RWPE2 (cell line): Measurements from ENCODE around the gene NIN.
A peak's percentile ranks its signal among the peaks of the same experiment; 100 is the strongest.

ENCODE experiments used
- ATAC-seq: fragments of 200-7000 bp; cut with Tn5 transposase; 3 replicates; pipeline ENCODE4 v1.9.1; 2021; ENCODE audit warnings: low read depth
- DNase-seq: peaks from one replicate; pipeline ENCODE4 v3.0.0-alpha.2; 2020; ENCODE audit warnings: low spot score
- H3K27ac ChIP-seq: fragments of 450-650 bp; 2 replicates; pipeline ENCODE4 v1.5.1; 2017; ENCODE audit warnings: mild to moderate bottlenecking; ENCODE audit not compliant: poor library complexity, severe bottlenecking
- H3K27me3 ChIP-seq: fragments of 250-450 bp; sonication (Bioruptor Pico); 2 replicates; pipeline ENCODE4 v1.5.1; 2021; ENCODE audit warnings: mild to moderate bottlenecking, moderate library complexity; ENCODE audit not compliant: insufficient read depth, poor library complexity, severe bottlenecking
- H3K36me3 ChIP-seq: fragments of 250-450 bp; sonication (Bioruptor Pico); 2 replicates; pipeline ENCODE4 v1.5.1; 2020; ENCODE audit warnings: low read depth, mild to moderate bottlenecking, moderate library complexity
- H3K4me1 ChIP-seq: fragments of 250-450 bp; sonication (Bioruptor Pico); 2 replicates; pipeline ENCODE4 v1.5.1; 2021; ENCODE audit warnings: mild to moderate bottlenecking, moderate library complexity; ENCODE audit not compliant: insufficient read depth, poor library complexity, severe bottlenecking
- H3K4me3 ChIP-seq: fragments of 250-450 bp; sonication (Bioruptor Pico); 2 replicates; pipeline ENCODE4 v1.5.1; 2021; ENCODE audit warnings: mild to moderate bottlenecking, moderate library complexity; ENCODE audit not compliant: severe bottlenecking
- H3K9me3 ChIP-seq: fragments of 250-450 bp; sonication (Bioruptor Pico); 2 replicates; pipeline ENCODE4 v1.5.1; 2021; ENCODE audit warnings: mild to moderate bottlenecking, moderate library complexity; ENCODE audit not compliant: severe bottlenecking
- CTCF ChIP-seq: fragments of 450-650 bp; IDR thresholded peaks from one replicate; pipeline ENCODE4 v1.5.1; 2017; ENCODE audit warnings: mild to moderate bottlenecking, moderate library complexity; ENCODE audit not compliant: poor library complexity, severe bottlenecking

The NIN gene

DNA sequence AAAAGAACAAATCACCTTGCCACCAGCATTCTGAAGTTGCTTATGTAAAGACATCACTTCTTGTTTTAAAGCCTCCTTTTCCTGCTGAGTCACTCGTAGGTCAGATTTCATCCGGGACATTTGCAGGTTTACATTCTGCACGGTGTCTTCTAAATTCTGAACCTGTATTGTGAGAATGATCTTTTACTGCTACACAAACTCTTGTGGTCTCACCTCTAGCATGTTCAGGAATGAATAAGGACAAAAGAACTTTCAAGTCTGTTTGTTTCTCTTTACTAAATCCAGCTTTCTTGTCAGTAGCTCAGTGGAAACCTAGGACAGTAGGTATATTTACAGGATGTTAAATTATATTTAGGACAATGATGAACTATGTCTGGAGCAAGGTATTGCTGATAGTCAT, 89.4 kb downstream of the NIN start:
- H3K27ac ChIP-seq = peak overlapping the region; percentile 56
- TF ChIP-seq CTCF = no peak
- peaks cover 54% of the 10 kb centered on the region for H3K36me3 ChIP-seq
- H3K9me3 ChIP-seq = no peaks in the 10 kb centered on the region
- H3K4me1 ChIP-seq = peaks cover 13% of the 10 kb centered on the region
- H3K27me3 ChIP-seq = no peaks in the 10 kb centered on the region
- H3K4me3 ChIP-seq = no peak overlapping the region
- DNase-seq (no peak), ATAC-seq (peak; percentile 82)

DNA sequence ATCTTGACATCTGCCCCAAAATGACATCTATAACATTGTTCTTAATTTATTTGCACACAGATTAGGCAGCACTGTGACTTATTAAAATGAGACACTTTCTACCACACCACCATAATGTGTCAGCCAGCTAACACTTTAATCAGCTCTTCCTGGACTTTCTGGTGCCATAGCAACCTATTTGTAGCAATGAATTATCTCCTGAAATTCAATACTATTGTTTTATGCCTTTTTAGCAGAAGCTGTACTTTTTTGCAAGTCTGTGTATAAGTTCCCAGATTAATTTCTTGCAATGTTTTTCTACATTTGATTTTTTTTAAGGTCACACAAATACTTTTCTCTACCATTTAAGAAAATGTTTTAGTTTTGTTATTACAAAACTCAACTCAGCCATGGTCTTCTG, 90.1 kb downstream of the NIN start:
- ATAC-seq = no peak; the same call in 2 of the 3 replicates
- Histone ChIP-seq H3K9me3 (no peaks in the 10 kb centered on the region), H3K36me3 (peaks cover 49% of the 10 kb centered on the region), H3K4me3 (no peak overlapping the region), H3K27me3 (no peaks in the 10 kb centered on the region), H3K4me1 (peaks cover 13% of the 10 kb centered on the region), H3K27ac (peak overlapping the region; percentile 56)
- no peak for DNase-seq
- TF ChIP-seq CTCF = no peak

DNA sequence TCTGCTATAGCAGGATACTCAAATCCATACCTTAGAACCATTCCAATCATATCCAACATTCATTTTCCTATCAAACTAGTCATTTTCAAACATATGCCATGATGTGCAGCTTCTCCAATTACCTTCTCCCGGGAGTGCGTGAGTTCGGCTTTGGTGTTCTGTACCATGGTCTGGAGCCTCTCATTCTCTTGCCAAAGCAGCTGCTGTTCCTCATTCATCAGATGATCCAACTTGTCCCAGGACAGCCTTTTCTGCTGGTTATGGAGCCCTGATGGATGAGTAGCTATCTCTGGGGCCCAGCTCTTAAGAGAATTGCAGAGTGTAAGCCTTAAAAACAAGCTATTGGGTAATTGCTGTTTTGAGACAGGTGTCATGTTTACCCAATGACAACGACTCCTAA, 91.8 kb downstream of the NIN start:
- no peak overlapping the region for H3K4me3 ChIP-seq
- peaks cover 13% of the 10 kb centered on the region for H3K4me1 ChIP-seq
- no peaks in the 10 kb centered on the region for H3K9me3 ChIP-seq
- H3K27ac ChIP-seq = no peak overlapping the region
- ATAC-seq = no peak
- DNase-seq = no peak
- peaks cover 62% of the 10 kb centered on the region for H3K36me3 ChIP-seq
- no peak for TF ChIP-seq CTCF
- no peaks in the 10 kb centered on the region for H3K27me3 ChIP-seq

- Histone ChIP-seq H3K9me3 (no peaks in the 10 kb centered on the region), H3K36me3 (peaks cover 66% of the 10 kb centered on the region), H3K4me1 (peaks cover 13% of the 10 kb centered on the region), H3K27ac (no peak overlapping the region), H3K27me3 (no peaks in the 10 kb centered on the region), H3K4me3 (no peak overlapping the region)
- ATAC-seq = no peak
- DNase-seq = no peak
- TF ChIP-seq CTCF = no peak
These were observed 94.0 kb downstream of the NIN start for GRCh38 chr14:50736932-50737419.

GRCh38 chr14:50734950-50735695, 95.8 kb downstream of the NIN start:
- Histone ChIP-seq H3K4me3 (no peak overlapping the region), H3K27me3 (no peaks in the 10 kb centered on the region), H3K9me3 (no peaks in the 10 kb centered on the region), H3K27ac (no peak overlapping the region), H3K36me3 (peaks cover 63% of the 10 kb centered on the region), H3K4me1 (no peaks in the 10 kb centered on the region)
- ATAC-seq (no peak), DNase-seq (no peak)
- TF ChIP-seq CTCF = peak; percentile 23
